HG02759 (cell line): ENCODE results near the gene HSD17B11.
A peak's percentile ranks its signal among the peaks of the same experiment; 100 is the strongest.
"Not testable (repeated sequence)": the region's sequence is repeated elsewhere in the genome, so short reads cannot be mapped to it uniquely, and the experiment has no call there.

Experiments
- ATAC-seq: cut with Tn5 transposase; IDR thresholded peaks from one replicate; pipeline ENCODE4 v1.9.1; 2021; ENCODE audit warnings: mild to moderate bottlenecking, moderate library complexity; ENCODE audit not compliant: unreplicated experiment

Gene HSD17B11

DNA sequence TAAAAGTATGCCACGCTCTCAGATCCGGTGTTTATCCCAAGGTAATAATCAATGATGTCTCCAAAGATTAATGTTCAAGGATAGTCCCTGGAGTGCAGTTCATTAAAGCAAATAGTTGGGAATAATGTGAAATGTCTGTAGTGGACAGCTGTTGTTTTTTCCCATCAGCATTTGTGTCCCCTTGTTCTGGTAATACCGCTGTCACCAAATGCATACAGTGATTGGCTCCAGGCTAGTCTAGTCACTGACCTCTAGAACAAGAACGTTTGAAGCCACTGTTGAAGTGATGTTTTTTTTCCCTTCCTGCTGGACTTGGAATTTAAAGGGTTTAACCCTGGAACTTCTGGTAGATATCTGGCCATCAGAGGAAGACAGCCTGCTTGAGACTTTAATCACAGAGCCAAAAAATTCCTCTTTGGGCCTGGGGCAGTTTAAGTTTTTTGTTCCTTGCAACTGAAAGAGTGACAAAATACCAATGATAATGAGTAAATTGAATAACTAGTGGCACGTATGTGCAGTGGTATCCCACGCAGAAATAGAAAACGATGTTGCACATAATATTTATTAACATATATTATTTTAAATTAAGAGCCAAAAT is 30.6 kb downstream of the HSD17B11 start:
- ATAC-seq = no peak

DNA sequence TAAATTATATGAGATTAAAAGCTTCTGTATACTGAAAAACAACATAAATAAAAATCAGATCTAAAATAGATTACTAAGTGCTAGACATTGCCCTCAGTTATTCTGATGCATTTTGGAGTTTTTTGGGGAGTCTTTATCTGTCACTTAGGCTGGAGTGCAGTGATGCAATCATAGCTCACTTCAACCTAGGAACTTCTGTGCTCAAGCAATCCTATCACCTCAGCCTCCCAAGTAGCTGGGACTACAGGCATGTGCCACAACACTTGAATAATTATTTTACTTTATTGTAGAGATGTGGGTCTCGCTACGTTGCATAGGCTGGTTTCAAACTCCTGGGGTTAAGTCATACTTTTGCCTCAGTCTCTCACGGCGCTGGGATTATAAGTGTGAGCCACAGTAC is 31.7 kb downstream of the HSD17B11 start:
- no peak for ATAC-seq

DNA sequence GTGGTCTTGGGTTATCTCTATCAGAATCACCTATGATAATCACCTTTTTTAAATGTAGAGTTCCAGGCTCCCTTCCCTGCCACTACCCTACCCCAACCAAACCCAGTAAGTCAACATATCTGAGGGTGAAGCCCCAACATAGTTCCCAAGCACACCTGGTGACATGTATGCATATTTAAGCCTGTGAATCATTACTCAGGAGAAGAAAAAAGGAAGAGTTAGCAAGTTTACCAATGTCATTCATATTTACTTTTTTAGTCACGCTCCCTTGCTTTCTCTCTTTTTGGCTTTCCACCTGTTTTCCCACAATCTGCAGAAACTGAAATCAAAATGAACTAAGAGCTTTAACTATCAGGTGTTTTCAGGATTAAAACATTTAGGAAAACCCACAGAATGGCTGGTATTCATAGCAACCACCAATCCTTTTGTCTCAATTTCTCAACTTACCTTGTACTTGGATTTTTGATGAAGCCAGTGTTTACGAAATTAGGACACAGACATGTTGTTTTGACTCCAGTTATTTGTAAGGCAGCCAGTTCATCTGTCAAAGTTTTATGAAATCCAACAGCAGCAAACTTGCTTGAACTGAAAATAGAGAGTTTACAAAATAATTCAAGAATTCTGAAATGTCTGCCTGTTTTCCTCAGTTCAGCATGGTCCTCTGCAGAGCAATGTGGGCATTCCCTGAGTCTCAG is 34.0 kb downstream of the HSD17B11 start:
- ATAC-seq = no peak

DNA sequence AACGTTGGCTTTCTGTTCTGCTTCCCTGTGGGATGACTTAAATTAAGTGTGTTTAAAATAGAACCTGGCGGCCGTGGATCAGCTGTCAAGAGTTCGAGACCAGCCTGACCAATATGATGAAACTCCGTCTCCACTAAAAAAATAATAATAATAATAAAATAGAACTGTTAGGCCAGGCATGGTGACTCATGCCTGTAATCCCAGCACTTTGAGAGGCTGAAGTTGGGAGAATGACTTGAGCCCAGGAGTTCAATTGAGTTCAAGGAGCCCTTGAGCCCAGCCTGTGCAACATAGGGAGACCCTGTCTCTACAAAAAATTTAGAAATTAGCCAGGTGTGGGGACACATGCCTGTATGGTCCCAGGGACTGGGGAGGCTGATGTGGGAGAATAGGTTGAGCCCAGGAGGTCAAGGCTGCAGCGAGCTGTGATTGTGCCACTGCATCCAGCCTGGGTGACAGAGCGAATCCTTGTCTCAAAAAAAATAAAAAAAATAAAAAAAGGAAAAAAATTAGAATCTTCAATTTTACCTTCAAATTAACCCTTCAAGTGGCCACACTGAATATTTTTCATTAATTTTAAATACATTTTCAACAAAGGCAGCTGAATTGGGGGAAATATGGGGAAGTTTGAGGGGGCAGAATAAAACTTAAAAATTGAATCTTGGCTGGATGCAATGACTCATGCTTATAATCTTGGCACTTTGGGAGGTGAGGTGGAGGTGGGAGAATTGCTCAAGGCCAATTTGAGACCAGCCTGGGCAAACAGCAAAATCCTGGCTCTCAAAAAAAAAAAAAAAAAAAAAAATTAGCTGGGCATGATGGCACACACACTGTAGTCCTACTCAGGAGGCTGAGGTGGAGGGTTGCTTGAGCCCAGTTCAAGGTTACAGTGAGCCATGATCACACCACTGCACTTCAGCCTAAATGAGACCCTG is 36.6 kb downstream of the HSD17B11 start:
- no peak for ATAC-seq

- peak; percentile 94 for ATAC-seq
Observed at GRCh38 chr4:87353592-87353991, 37.4 kb downstream of the HSD17B11 start.

DNA sequence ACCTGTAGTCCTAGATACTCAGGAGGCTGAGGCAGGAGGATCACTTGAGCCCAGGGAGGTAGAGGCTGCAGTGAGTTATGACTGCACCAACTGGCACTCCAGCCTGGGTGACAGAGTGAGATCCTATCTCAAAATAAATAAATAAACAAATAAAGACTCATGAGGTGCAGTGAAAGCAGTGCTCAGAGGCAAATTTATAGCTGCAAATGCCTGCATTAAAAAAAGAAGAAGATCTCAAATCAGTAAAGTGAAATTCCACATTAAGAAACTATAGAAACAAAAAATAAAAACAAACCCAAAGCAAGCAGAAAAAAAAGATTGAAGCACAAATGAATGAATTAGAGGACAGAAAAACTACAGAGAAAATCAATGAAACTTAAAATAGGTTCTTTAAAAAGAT is 45.8 kb downstream of the HSD17B11 start:
- no peak for ATAC-seq

GRCh38 chr4:87342872-87343271 is 48.1 kb downstream of the HSD17B11 start:
- ATAC-seq = no peak

- not testable (repeated sequence) for ATAC-seq
Observed at GRCh38 chr4:87341954-87342635, 48.9 kb downstream of the HSD17B11 start.

DNA sequence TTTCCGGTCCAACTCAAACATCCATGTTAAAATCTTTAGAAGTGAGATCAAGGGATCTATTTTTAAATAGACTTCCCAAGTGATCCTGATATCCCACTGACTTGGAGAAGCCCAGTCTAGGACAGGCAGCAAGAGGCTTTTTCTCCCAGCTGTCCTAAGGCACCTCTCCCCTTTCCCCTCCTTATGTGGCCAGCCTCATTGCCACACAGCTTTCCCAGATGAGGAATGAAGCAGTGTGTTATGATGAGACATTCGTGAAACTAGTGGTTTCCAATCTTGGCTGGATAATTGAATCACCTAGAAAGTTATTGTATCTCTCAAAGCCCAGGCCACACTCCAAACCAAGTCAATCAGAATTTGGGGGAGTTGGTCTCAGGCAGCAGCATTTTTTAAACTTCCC is 51.5 kb downstream of the HSD17B11 start:
- no peak for ATAC-seq

- no peak for ATAC-seq
Observed at GRCh38 chr4:87337361-87337760, 53.6 kb downstream of the HSD17B11 start.

- no peak for ATAC-seq
Observed at GRCh38 chr4:87333267-87333666, 57.7 kb downstream of the HSD17B11 start.

- ATAC-seq = no peak
Observed at GRCh38 chr4:87330761-87331160, 60.2 kb downstream of the HSD17B11 start.

GRCh38 chr4:87327136-87327535 is 63.9 kb downstream of the HSD17B11 start:
- ATAC-seq = no peak

- no peak for ATAC-seq
Observed at GRCh38 chr4:87326460-87326859, 64.5 kb downstream of the HSD17B11 start.

GRCh38 chr4:87322754-87323153 is 68.2 kb downstream of the HSD17B11 start, which contains the start of gene HSD17B13:
TSS of gene HSD17B13 (minus strand) at chr4:87322882. CDS start at chr4:87322841, 41 bp downstream.
- no peak for ATAC-seq

DNA sequence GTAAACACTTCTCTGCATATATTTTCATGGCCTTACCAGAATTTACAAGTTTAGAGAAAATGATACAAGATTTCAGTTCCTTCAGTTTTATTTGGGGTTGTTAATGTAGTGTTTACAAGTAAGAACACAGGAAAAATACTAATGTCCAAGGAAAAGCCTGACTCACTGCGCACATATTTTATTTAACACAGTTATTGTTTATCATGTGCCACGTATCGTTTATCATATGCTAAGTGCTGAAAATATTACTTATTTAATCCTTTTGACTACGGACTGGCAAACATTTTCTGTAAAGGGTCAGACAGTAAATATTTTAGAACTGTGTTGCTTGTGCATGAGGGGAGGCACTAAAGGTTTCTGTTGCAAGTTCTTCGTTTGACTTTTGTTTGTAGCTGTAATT is 69.1 kb downstream of the HSD17B11 start:
- no peak for ATAC-seq

DNA sequence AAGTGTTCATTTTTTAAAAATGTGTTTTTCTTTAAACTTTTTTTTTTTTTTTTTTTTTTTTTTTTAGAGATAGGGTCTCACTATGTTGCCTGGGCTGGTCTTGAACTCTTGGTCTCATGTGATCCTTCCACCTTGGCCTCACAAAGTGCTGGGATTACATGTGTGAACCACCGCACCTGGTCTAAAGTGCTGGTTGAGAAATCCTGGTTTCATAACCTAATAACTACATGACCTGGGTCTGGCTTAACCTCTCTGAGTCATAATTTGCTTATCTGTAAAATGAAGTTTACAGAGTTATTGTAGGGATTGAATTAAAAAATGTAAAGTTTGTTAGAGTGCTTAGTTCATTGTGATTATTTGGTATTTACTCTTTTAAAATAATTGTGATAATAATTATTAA is 73.5 kb downstream of the HSD17B11 start:
- ATAC-seq = no peak

GRCh38 chr4:87316961-87317360 is 74.0 kb downstream of the HSD17B11 start:
- ATAC-seq = no peak

DNA sequence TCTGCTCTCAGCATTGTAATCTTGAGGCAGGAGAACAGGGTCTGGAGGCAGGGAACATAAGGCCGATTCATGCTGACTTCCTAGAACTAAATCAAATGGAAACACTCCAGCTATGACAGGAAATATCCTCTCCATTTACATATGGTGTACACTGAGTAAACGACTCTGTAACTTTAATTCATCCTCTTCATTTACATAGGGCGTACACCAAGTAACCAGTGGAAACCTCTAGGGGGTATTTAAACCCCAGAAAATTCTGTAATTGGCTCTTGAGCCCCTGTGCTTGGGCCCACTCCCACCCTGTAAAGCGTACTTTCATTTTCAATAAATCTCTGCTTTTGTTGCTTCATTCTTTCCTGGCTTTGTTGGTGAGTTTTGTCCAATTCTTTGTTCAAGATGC is 76.0 kb downstream of the HSD17B11 start:
- ATAC-seq = not testable (repeated sequence)

DNA sequence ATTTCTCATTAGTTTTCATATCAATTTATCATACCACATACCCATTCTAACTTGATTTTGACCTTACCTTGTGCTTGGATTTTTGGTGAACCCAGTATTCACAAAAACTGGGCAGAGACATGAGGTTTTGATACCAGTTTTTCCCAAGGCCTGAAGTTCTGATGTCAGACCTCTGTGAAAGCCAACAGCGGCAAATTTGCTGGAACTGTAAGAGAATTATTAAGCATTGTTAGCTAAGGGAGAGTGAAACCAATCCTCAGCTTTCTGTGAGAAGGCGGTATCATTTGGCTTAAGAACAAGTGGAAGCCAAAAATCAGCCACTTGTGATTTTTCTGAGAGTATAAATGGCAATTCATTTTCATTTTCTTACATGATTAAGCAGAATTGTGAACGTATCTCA is 77.2 kb downstream of the HSD17B11 start:
- ATAC-seq = no peak

GRCh38 chr4:87311684-87312083 is 79.3 kb downstream of the HSD17B11 start:
- no peak for ATAC-seq
